SK-N-SH treated with all-trans-retinoic acid at 6 μM for 48 hours (cell line): ENCODE results near the gene VPS9D1.

ENCODE experiments used
- ARNTL ChIP-seq: fragments of 450-650 bp; formaldehyde crosslinking; IDR thresholded peaks from 2 replicates; pipeline ENCODE4 v1.5.0; 2020; ENCODE audit warnings: low read depth, mild to moderate bottlenecking, moderate library complexity, borderline replicate concordance
- CSRNP3 ChIP-seq: fragments of 250-450 bp; sonication (Bioruptor Pico); IDR thresholded peaks from 2 replicates; pipeline ENCODE4 v1.5.1; 2021; ENCODE audit warnings: mild to moderate bottlenecking, moderate library complexity
- ISL1 ChIP-seq: fragments of 250-450 bp; sonication (Bioruptor Pico); IDR thresholded peaks from 2 replicates; pipeline ENCODE4 v2.1.2; 2022; ENCODE audit warnings: mild to moderate bottlenecking, moderate library complexity
- OSR1 ChIP-seq: fragments of 250-450 bp; sonication (Bioruptor Pico); IDR thresholded peaks from 2 replicates; pipeline ENCODE4 v1.8.0; 2022; ENCODE audit warnings: moderate library complexity, mild to moderate bottlenecking, inconsistent platforms
- PATZ1 ChIP-seq: fragments of 250-450 bp; sonication (Bioruptor Pico); IDR thresholded peaks from 2 replicates; pipeline ENCODE4 v1.8.0; 2020; ENCODE audit warnings: mild to moderate bottlenecking, moderate library complexity, borderline replicate concordance
- RARB ChIP-seq: fragments of 250-450 bp; sonication (Bioruptor Pico); IDR thresholded peaks from 2 replicates; pipeline ENCODE4 v1.8.0; 2021; ENCODE audit warnings: mild to moderate bottlenecking, moderate library complexity
- ZC3H10 ChIP-seq: fragments of 250-450 bp; sonication (Bioruptor Pico); IDR thresholded peaks from 2 replicates; pipeline ENCODE4 v1.5.1; 2021; ENCODE audit warnings: mild to moderate bottlenecking, moderate library complexity
- ZFP30 ChIP-seq: fragments of 450-650 bp; formaldehyde crosslinking; IDR thresholded peaks from 2 replicates; pipeline ENCODE4 v1.5.0; 2022; ENCODE audit warnings: mild to moderate bottlenecking, moderate library complexity
- ZNF70 ChIP-seq: fragments of 450-650 bp; formaldehyde crosslinking; IDR thresholded peaks from 2 replicates; pipeline ENCODE4 v1.5.0; 2020; ENCODE audit warnings: mild to moderate bottlenecking, moderate library complexity
- ZNF8 ChIP-seq: fragments of 450-650 bp; formaldehyde crosslinking; IDR thresholded peaks from 2 replicates; pipeline ENCODE4 v1.5.0; 2020; ENCODE audit warnings: mild to moderate bottlenecking, moderate library complexity

- TF ChIP-seq ZC3H10: no peak
- TF ChIP-seq ZNF8 (CRISPR knock-in tag): no peak
- no peak for TF ChIP-seq ZNF70 (CRISPR knock-in tag)
- TF ChIP-seq RARB (CRISPR knock-in tag): no peak
- no peak for TF ChIP-seq OSR1 (CRISPR knock-in tag)
- TF ChIP-seq PATZ1 (CRISPR knock-in tag): no peak
- no peak for TF ChIP-seq ISL1 (CRISPR knock-in tag)
- no peak for TF ChIP-seq ARNTL (CRISPR knock-in tag)
- TF ChIP-seq CSRNP3 (CRISPR knock-in tag): no peak
- TF ChIP-seq ZFP30 (CRISPR knock-in tag): no peak
Observed at GRCh38 chr16:89727406-89728120, 6.9 kb upstream of the VPS9D1 start.
